ENCODE results near the gene TUBB4A. TPM values are rescaled to one million over a fixed set of nuclear protein-coding genes. Genes with fewer than 3 reads are reported as not detected.

TUBB4A gene
- total and polyA plus RNA-seq, 9 of the 15 experiments (the other 6 are each of a cell fraction or from before 2014, with no cell fraction given): 0.14 to 7.0 (median 0.75) TPM

DNA sequence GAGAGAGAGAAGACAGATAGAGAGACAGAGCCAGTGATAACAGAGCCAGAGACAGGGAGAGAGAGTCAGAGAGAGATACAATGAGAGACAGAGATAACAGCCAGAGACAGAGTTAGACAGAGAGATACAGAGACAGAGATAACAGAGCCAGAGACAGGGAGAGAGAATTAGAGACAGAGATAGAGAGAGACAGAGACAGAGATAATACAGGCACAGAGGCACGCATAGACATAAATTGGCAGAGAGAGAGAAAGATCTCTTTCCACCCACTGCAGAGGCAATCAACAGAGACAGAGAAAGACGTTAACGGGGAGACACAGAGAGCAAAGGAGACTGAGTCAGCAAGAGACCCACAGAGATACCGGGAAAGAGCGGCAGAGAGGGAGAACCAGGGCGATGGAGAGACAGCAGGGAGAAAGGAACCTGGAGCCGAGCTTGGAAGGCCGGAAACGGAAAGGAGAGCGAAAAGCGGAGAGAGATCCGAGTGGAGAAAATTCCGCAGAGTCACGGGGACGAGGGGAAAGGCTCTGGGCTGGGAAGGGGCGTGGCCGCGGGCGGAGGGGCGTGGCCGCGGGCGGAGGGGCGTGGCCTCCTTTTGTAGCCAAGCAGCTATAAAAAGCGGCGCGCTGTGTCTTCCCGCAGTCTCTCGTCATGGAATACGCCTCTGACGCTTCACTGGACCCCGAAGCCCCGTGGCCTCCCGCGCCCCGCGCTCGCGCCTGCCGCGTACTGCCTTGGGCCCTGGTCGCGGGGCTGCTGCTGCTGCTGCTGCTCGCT lies 28.5 kb upstream of the TUBB4A start, which contains the start of gene TNFSF9 (continued):
- TF ChIP-seq, protein P1, sequence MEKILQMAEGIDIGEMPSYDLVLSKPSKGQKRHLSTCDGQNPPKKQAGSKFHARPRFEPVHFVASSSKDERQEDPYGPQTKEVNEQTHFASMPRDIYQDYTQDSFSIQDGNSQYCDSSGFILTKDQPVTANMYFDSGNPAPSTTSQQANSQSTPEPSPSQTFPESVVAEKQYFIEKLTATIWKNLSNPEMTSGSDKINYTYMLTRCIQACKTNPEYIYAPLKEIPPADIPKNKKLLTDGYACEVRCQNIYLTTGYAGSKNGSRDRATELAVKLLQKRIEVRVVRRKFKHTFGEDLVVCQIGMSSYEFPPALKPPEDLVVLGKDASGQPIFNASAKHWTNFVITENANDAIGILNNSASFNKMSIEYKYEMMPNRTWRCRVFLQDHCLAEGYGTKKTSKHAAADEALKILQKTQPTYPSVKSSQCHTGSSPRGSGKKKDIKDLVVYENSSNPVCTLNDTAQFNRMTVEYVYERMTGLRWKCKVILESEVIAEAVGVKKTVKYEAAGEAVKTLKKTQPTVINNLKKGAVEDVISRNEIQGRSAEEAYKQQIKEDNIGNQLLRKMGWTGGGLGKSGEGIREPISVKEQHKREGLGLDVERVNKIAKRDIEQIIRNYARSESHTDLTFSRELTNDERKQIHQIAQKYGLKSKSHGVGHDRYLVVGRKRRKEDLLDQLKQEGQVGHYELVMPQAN (IDR thresholded peaks at IDR 0.05; ENCODE audit: borderline replicate concordance): peak; percentile 87
- no peak for TF ChIP-seq CEBPZ (IDR thresholded peaks at IDR 0.05; ENCODE audit: borderline replicate concordance, low read depth, low read length)
- peak; percentile 66; the same call in 1 of the 2 replicates for TF ChIP-seq MITF (IDR thresholded peaks at IDR 0.05)
- TF ChIP-seq ZNF239 (CRISPR knock-in tag; IDR thresholded peaks at IDR 0.05): no peak
- peak; percentile 99 for TF ChIP-seq FIP1L1 (IDR thresholded peaks at IDR 0.05; ENCODE audit: low read depth, low read length, poor library complexity, severe bottlenecking)
- no peak for TF ChIP-seq SMAD2 (IDR thresholded peaks at IDR 0.05; ENCODE audit: low read depth, low read length)
- TF ChIP-seq LEF1 (IDR thresholded peaks at IDR 0.05): peak; percentile 76; the same call in 1 of the 2 replicates
- no peak for TF ChIP-seq POLR2AphosphoS2 (IDR thresholded peaks at IDR 0.05; ENCODE audit: low read length)
- TF ChIP-seq MED1 (CRISPR knock-in tag; IDR thresholded peaks at IDR 0.05; ENCODE audit: borderline replicate concordance): no peak
- no peak; the same call in 1 of the 2 replicates for TF ChIP-seq HCFC1 (IDR thresholded peaks at IDR 0.05; ENCODE audit: low read depth, low read length)
- peak; percentile 95 for TF ChIP-seq SMARCA4 (IDR thresholded peaks at IDR 0.05)
- peak; percentile 13; the same call in 1 of the 2 replicates for TF ChIP-seq ZBTB17 (CRISPR knock-in tag; IDR thresholded peaks at IDR 0.05)
- TF ChIP-seq CBX1 (IDR thresholded peaks at IDR 0.05; ENCODE audit: low read depth): peak; percentile 89; the same call in 1 of the 2 replicates
- no peak for TF ChIP-seq FOXJ3 (CRISPR knock-in tag; IDR thresholded peaks at IDR 0.05)
- no peak for TF ChIP-seq PYGO2 (tag; IDR thresholded peaks at IDR 0.05)
- TF ChIP-seq PRDM10 (IDR thresholded peaks at IDR 0.05; ENCODE audit: partially characterized antibody): no peak
